ENCODE data around the gene RPA3. TPM values are rescaled to one million over a fixed set of nuclear protein-coding genes. Genes with fewer than 3 reads are reported as not detected.

RPA3 gene
- total RNA-seq, 1 experiment from 2014 or later = 87.5 TPM

DNA sequence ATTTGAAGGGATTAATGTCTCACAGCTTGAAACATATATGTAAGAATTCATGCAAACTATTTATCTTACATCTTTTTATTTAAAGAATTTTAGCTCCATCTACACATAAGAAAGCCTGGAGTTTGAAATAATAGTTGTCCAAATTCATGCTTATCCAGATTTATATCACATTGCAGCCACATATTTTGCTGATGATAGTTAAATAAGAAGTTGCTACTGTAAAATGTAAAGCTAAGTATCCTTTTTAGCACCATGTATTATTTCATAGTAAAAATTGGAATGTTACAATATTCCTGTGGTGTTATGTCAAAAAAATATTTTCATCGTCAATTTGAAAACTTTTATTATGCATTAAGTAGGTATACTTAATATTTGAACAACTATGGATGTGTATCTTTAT is 105.2 kb downstream of the RPA3 start (continued):
- TF ChIP-seq, protein P1, sequence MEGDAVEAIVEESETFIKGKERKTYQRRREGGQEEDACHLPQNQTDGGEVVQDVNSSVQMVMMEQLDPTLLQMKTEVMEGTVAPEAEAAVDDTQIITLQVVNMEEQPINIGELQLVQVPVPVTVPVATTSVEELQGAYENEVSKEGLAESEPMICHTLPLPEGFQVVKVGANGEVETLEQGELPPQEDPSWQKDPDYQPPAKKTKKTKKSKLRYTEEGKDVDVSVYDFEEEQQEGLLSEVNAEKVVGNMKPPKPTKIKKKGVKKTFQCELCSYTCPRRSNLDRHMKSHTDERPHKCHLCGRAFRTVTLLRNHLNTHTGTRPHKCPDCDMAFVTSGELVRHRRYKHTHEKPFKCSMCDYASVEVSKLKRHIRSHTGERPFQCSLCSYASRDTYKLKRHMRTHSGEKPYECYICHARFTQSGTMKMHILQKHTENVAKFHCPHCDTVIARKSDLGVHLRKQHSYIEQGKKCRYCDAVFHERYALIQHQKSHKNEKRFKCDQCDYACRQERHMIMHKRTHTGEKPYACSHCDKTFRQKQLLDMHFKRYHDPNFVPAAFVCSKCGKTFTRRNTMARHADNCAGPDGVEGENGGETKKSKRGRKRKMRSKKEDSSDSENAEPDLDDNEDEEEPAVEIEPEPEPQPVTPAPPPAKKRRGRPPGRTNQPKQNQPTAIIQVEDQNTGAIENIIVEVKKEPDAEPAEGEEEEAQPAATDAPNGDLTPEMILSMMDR (IDR thresholded peaks at IDR 0.05 in 2 of 3, conservative IDR thresholded peaks at IDR 0.05 in 1 of 3; ENCODE audit: borderline replicate concordance in 1 of 3, insufficient read depth in 1 of 3, low read depth in 2 of 3, low read length in 2 of 3) = no peak

GRCh38 chr7:7612519-7612918 is 105.9 kb downstream of the RPA3 start:
- H3K9me3 ChIP-seq (ENCODE audit: control insufficient read depth in 1 of 2, insufficient read depth in 1 of 2, low read depth in 1 of 2, low read length in 2 of 2) = no peaks in the 10 kb centered on the region
- H3K4me2 ChIP-seq (ENCODE audit: low read length) = no peak overlapping the region
- ChIA-PET POLR2A (no interaction called here), CTCF (no interaction called here), RAD21 (ENCODE audit: low non-redundant PET in 1 of 2, low total read pairs in 2 of 2, uncharacterized antibody in 2 of 2, unreplicated experiment in 2 of 2) (no interaction called here)
- H3K79me2 ChIP-seq (ENCODE audit: insufficient read depth, low read length) = no peaks in the 10 kb centered on the region
- H3K36me3 ChIP-seq (ENCODE audit: control insufficient read depth in 1 of 2, insufficient read depth in 2 of 2, low read length in 2 of 2) = peaks cover 0 to 6% of the 10 kb centered on the region in 2 experiments; a peak in 1 of 4 replicates
- H3K27me3 ChIP-seq (ENCODE audit: insufficient read depth, low read length) = no peaks in the 10 kb centered on the region
- no TSS peak for BruUV-seq (replicated peaks)
- DNase-seq (ENCODE audit: low read depth, low spot score) = no peak
- no peaks in the 10 kb centered on the region for H3K9me2 ChIP-seq (ENCODE audit: insufficient read depth)
- no peak overlapping the region for H3K4me3 ChIP-seq (replicated peaks in 1 of 2; ENCODE audit: low read depth in 1 of 2, low read length in 2 of 2)
- no peak for ATAC-seq
- H3K9ac ChIP-seq (ENCODE audit: low read length) = no peak overlapping the region
- H3K27ac ChIP-seq (ENCODE audit: low read depth, low read length) = no peak overlapping the region
- no peaks in the 10 kb centered on the region for H3K4me1 ChIP-seq (ENCODE audit: control insufficient read depth in 1 of 2, insufficient read depth in 2 of 2, low read length in 2 of 2)
- H2AFZ ChIP-seq (ENCODE audit: low read depth, low read length, poor library complexity, severe bottlenecking) = no peak overlapping the region
- intact Hi-C loops (cut with micrococcal nuclease) = no loop called here
- TF ChIP-seq SP1 (IDR thresholded peaks at IDR 0.05; ENCODE audit: low read depth) = no peak
- no peak for TF ChIP-seq ATF3 (IDR thresholded peaks at IDR 0.05)
- TF ChIP-seq FOSL1 (IDR thresholded peaks at IDR 0.05; ENCODE audit: low read depth) = no peak
- TF ChIP-seq, protein P2, sequence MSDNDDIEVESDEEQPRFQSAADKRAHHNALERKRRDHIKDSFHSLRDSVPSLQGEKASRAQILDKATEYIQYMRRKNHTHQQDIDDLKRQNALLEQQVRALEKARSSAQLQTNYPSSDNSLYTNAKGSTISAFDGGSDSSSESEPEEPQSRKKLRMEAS (IDR thresholded peaks at IDR 0.05) = no peak
- no peak for TF ChIP-seq JUND (IDR thresholded peaks at IDR 0.05)
- TF ChIP-seq, protein P3, sequence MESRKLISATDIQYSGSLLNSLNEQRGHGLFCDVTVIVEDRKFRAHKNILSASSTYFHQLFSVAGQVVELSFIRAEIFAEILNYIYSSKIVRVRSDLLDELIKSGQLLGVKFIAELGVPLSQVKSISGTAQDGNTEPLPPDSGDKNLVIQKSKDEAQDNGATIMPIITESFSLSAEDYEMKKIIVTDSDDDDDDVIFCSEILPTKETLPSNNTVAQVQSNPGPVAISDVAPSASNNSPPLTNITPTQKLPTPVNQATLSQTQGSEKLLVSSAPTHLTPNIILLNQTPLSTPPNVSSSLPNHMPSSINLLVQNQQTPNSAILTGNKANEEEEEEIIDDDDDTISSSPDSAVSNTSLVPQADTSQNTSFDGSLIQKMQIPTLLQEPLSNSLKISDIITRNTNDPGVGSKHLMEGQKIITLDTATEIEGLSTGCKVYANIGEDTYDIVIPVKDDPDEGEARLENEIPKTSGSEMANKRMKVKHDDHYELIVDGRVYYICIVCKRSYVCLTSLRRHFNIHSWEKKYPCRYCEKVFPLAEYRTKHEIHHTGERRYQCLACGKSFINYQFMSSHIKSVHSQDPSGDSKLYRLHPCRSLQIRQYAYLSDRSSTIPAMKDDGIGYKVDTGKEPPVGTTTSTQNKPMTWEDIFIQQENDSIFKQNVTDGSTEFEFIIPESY (IDR thresholded peaks at IDR 0.05; ENCODE audit: extremely low read depth, insufficient replicate concordance, low read length) = no peak
- TF ChIP-seq SIN3A (IDR thresholded peaks at IDR 0.05; ENCODE audit: low read depth) = no peak
- no peak for TF ChIP-seq POLR2AphosphoS5 (IDR thresholded peaks at IDR 0.05; ENCODE audit: low read depth, low read length)
- TF ChIP-seq YY1 (IDR thresholded peaks at IDR 0.05; ENCODE audit: extremely low read depth, insufficient replicate concordance, low read depth, low read length) = no peak
- TF ChIP-seq EGR1 (IDR thresholded peaks at IDR 0.05; ENCODE audit: low read depth) = no peak
- TF ChIP-seq RAD21 (IDR thresholded peaks at IDR 0.05; ENCODE audit: low read depth) = no peak
- TF ChIP-seq CEBPB (IDR thresholded peaks at IDR 0.05; ENCODE audit: low read depth) = no peak
- TF ChIP-seq CBX3 (IDR thresholded peaks at IDR 0.05; ENCODE audit: low read depth) = no peak
- TF ChIP-seq ZNF274 (IDR thresholded peaks at IDR 0.05; ENCODE audit: low read depth, low read length) = no peak
- H4K20me1 ChIP-seq (ENCODE audit: insufficient read depth) = no peaks in the 10 kb centered on the region

Measured in HCT116 (cell line).